HEK293T (cell line): ENCODE measurements around the gene GPR141.

Experiments used
- CTCF ChIA-PET: fragments of 350-600 bp; formaldehyde crosslinking; extraction: SDS; loops from one replicate; lab custom pipeline; 2021; ENCODE audit warnings: antibody characterized with exemption, inconsistent platforms; lab: Yijun Ruan, JAX
- POLR2A ChIA-PET: fragments of 350-600 bp; formaldehyde crosslinking; extraction: SDS; loops from one replicate; lab custom pipeline; 2020; ENCODE audit warnings: antibody characterized with exemption, inconsistent platforms; lab: Yijun Ruan, JAX
- DNase-seq: peaks from one replicate; pipeline ENCODE4 v3.0.0; 2012; ENCODE audit warnings: mixed read lengths; ENCODE audit errors: extremely low spot score
- ARNT ChIP-seq: fragments of 450-650 bp; IDR thresholded peaks from 2 replicates; pipeline ENCODE4 v1.6.1; 2017; ENCODE audit warnings: mild to moderate bottlenecking
- BHLHE40 ChIP-seq: fragments of 450-650 bp; IDR thresholded peaks from 2 replicates; pipeline ENCODE4 v1.6.1; 2016; ENCODE audit warnings: mild to moderate bottlenecking, moderate library complexity, borderline replicate concordance
- CTBP1 ChIP-seq: fragments of 450-650 bp; IDR thresholded peaks from 2 replicates; pipeline ENCODE4 v1.6.1; 2016; ENCODE audit warnings: borderline replicate concordance
- ELF4 ChIP-seq: fragments of 450-650 bp; IDR thresholded peaks from 2 replicates; pipeline ENCODE4 v1.6.1; 2017; ENCODE audit warnings: antibody characterized with exemption
- FOXA1 ChIP-seq: fragments of 450-650 bp; IDR thresholded peaks from 2 replicates; pipeline ENCODE4 v1.6.1; 2016; ENCODE audit warnings: mild to moderate bottlenecking
- FOXK2 ChIP-seq: fragments of 450-650 bp; IDR thresholded peaks from 2 replicates; pipeline ENCODE4 v1.6.1; 2016; ENCODE audit warnings: mild to moderate bottlenecking
- FOXM1 ChIP-seq: fragments of 450-650 bp; IDR thresholded peaks from 2 replicates; pipeline ENCODE4 v1.6.1; 2017; ENCODE audit warnings: mild to moderate bottlenecking, borderline replicate concordance
- HDGF ChIP-seq: fragments of 450-650 bp; IDR thresholded peaks from 2 replicates; pipeline ENCODE4 v1.6.1; 2017; ENCODE audit warnings: antibody characterized with exemption, borderline replicate concordance
- L3MBTL2 ChIP-seq: fragments of 450-650 bp; conservative IDR thresholded peaks from 2 replicates; pipeline ENCODE4 v1.6.1; 2016; ENCODE audit warnings: mild to moderate bottlenecking
- LEF1 ChIP-seq: fragments of 450-650 bp; IDR thresholded peaks from 2 replicates; pipeline ENCODE4 v1.6.1; 2017; ENCODE audit warnings: mild to moderate bottlenecking, borderline replicate concordance
- NFRKB ChIP-seq: fragments of 450-650 bp; IDR thresholded peaks from 2 replicates; pipeline ENCODE4 v1.6.1; 2016; ENCODE audit warnings: mild to moderate bottlenecking, moderate library complexity
- SP1 ChIP-seq: fragments of 450-650 bp; IDR thresholded peaks from 2 replicates; pipeline ENCODE4 v1.6.1; 2017
- SUZ12 ChIP-seq: fragments of 450-650 bp; IDR thresholded peaks from 2 replicates; pipeline ENCODE4 v1.6.1; 2016; ENCODE audit warnings: mild to moderate bottlenecking
- TARDBP ChIP-seq: fragments of 450-650 bp; IDR thresholded peaks from 2 replicates; pipeline ENCODE4 v1.6.1; 2016
- ZNF384 ChIP-seq: fragments of 450-650 bp; IDR thresholded peaks from 2 replicates; pipeline ENCODE4 v1.6.1; 2016
- TF ChIP-seq, protein P1 (sequence below): fragments of 450-650 bp; IDR thresholded peaks from 2 replicates; pipeline ENCODE4 v1.6.1; 2016

GPR141 gene

GRCh38 chr7:37707754-37708485 lies 24.4 kb downstream of the GPR141 start:
- ChIA-PET POLR2A (no interaction called here), CTCF (no interaction called here)
- TF ChIP-seq HDGF = no peak
- TF ChIP-seq SP1 = no peak
- no peak for TF ChIP-seq CTBP1
- no peak for TF ChIP-seq NFRKB
- TF ChIP-seq FOXK2 = no peak
- no peak for TF ChIP-seq FOXA1
- no peak for TF ChIP-seq ARNT
- TF ChIP-seq L3MBTL2 = no peak
- TF ChIP-seq ELF4 = no peak
- no peak for TF ChIP-seq ZNF384
- no peak for TF ChIP-seq FOXM1
- TF ChIP-seq SUZ12 = no peak
- no peak for TF ChIP-seq TARDBP
- TF ChIP-seq, protein P1, sequence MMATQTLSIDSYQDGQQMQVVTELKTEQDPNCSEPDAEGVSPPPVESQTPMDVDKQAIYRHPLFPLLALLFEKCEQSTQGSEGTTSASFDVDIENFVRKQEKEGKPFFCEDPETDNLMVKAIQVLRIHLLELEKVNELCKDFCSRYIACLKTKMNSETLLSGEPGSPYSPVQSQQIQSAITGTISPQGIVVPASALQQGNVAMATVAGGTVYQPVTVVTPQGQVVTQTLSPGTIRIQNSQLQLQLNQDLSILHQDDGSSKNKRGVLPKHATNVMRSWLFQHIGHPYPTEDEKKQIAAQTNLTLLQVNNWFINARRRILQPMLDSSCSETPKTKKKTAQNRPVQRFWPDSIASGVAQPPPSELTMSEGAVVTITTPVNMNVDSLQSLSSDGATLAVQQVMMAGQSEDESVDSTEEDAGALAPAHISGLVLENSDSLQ = no peak
- no peak for TF ChIP-seq BHLHE40
- TF ChIP-seq LEF1 = no peak
- DNase-seq = no peak

- no peak for DNase-seq
- no peak for TF ChIP-seq FOXA1
- TF ChIP-seq HDGF = no peak
- TF ChIP-seq ARNT = no peak
- TF ChIP-seq CTBP1 = no peak
- TF ChIP-seq ELF4 = no peak
- TF ChIP-seq, protein P1 = no peak
- no peak for TF ChIP-seq SP1
- TF ChIP-seq FOXM1 = no peak
- TF ChIP-seq L3MBTL2 = no peak
- ChIA-PET POLR2A (no interaction called here), CTCF (no interaction called here)
These were observed 26.3 kb downstream of the GPR141 start for GRCh38 chr7:37709631-37710509.

GRCh38 chr7:37713613-37714012 lies 30.0 kb downstream of the GPR141 start:
- DNase-seq = no peak
- CTCF ChIA-PET = no interaction called here
- TF ChIP-seq LEF1 = no peak
- TF ChIP-seq TARDBP = no peak
- TF ChIP-seq ZNF384 = no peak
- no peak for TF ChIP-seq BHLHE40
- TF ChIP-seq CTBP1 = no peak
- TF ChIP-seq FOXM1 = no peak
- TF ChIP-seq NFRKB = no peak
- no peak for TF ChIP-seq HDGF
- TF ChIP-seq ELF4 = no peak
- TF ChIP-seq FOXA1 = no peak
- TF ChIP-seq SP1 = no peak

DNA sequence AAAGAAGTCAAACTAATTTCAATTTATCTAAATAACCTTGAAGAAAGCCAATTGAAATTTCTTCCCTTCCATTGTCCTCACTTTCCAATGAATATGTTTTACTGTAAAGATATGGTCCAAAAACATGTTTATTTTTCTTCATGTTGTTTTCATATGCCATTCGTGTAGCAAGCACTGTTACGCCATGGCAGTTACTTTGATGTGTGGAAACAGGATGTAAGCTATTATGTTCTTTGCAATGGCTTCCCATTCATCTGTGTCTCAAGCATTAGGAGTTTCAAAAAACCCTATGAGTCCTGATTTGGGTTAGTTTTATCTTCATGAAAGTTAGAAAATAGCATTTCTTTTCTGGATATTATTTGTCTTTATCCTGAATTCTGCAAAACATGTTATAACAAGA lies 31.0 kb downstream of the GPR141 start:
- ChIA-PET POLR2A (no interaction called here), CTCF (no interaction called here)
- TF ChIP-seq FOXM1 (no peak), SP1 (no peak), CTBP1 (no peak)
- TF ChIP-seq, protein P1 = no peak
- DNase-seq = no peak

More at GRCh38 chr7:37713613-37714012, 30.0 kb downstream of the GPR141 start:
- POLR2A ChIA-PET = no interaction called here

- ChIA-PET POLR2A (no interaction called here), CTCF (no interaction called here)
- DNase-seq = no peak
- TF ChIP-seq ZNF384 = no peak
These were observed 35.0 kb downstream of the GPR141 start for GRCh38 chr7:37718585-37718984.

DNA sequence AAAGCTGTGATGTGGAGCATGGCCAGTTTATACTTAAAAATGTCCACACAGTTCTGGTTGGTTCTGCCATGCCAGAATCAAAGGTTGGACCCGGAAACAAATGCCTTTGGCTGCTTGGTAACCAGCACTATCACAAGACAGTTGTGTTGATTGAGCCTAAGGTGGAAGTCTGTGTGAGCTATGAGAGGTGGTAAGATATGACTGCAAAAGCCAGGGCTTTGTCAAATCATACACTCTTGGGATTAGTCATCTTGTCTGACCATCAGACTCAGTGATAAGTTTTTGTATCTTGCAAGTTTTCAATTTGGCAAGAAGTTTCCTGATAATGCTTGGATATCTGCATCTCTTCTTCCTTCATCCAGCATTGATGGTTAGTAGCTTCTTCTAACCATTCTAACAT lies 35.5 kb downstream of the GPR141 start:
- POLR2A ChIA-PET = no interaction called here

More for the DNA sequence above, 35.5 kb downstream of the GPR141 start:
- no peak for DNase-seq
- CTCF ChIA-PET = no interaction called here
- TF ChIP-seq BHLHE40 (no peak), FOXM1 (no peak), HDGF (no peak), NFRKB (no peak), FOXA1 (no peak), TARDBP (no peak), CTBP1 (no peak), FOXK2 (no peak), ELF4 (no peak), ZNF384 (no peak)
- TF ChIP-seq, protein P1 = no peak
